Endothelial cell of umbilical vein (primary cell): Measurements from ENCODE around the gene RNF5.

Source experiments
- CTCF ChIP-seq, 2 donors: IDR thresholded peaks; 1 replicate in 1 of 2; 2 replicates in 1 of 2; pipeline ENCODE4 v1.5.1; 2011; ENCODE audit warnings: low read length in 2 of 2, mild to moderate bottlenecking in 2 of 2, moderate library complexity in 2 of 2, control low read depth in 1 of 2, inconsistent platforms in 1 of 2, low read depth in 1 of 2; ENCODE audit not compliant: insufficient read depth in 1 of 2; ENCODE audit errors: extremely low read depth in 1 of 2
- EZH2 ChIP-seq: IDR thresholded peaks from 2 replicates; pipeline ENCODE4 v1.6.1; 2012; ENCODE audit warnings: borderline replicate concordance, low read depth, mild to moderate bottlenecking, moderate library complexity, low read length, inconsistent platforms; ENCODE audit not compliant: severe bottlenecking
- FOS ChIP-seq: IDR thresholded peaks from 2 replicates; pipeline ENCODE4 v1.6.1; 2011; ENCODE audit warnings: mild to moderate bottlenecking, low read length, moderate library complexity, borderline replicate concordance; ENCODE audit not compliant: insufficient read depth
- GATA2 ChIP-seq: IDR thresholded peaks from 2 replicates; pipeline ENCODE4 v1.7.0; 2011; ENCODE audit warnings: low read depth, mild to moderate bottlenecking, moderate library complexity, mixed read lengths, low read length; ENCODE audit not compliant: insufficient read length, insufficient read depth
- JUN ChIP-seq: IDR thresholded peaks from 2 replicates; pipeline ENCODE4 v1.6.1; 2011; ENCODE audit warnings: borderline replicate concordance, low read depth; ENCODE audit not compliant: insufficient read length, insufficient read depth
- MAX ChIP-seq: IDR thresholded peaks from 2 replicates; pipeline ENCODE4 v1.6.1; 2011; ENCODE audit not compliant: insufficient read depth, insufficient read length
- MYC ChIP-seq: IDR thresholded peaks from one replicate; pipeline ENCODE4 v1.6.1; 2011; ENCODE audit warnings: mild to moderate bottlenecking, low read depth, low read length
- POLR2A ChIP-seq: IDR thresholded peaks from 2 replicates; pipeline ENCODE4 v1.6.1; 2012; ENCODE audit warnings: low read depth, mild to moderate bottlenecking, control low read depth, low read length
- POLR2AphosphoS5 ChIP-seq: IDR thresholded peaks from 2 replicates; pipeline ENCODE4 v1.6.1; 2012; ENCODE audit warnings: low read depth, mild to moderate bottlenecking, control low read depth, low read length, moderate library complexity; ENCODE audit not compliant: insufficient read depth

- no peak for TF ChIP-seq POLR2A
- no peak for TF ChIP-seq POLR2AphosphoS5
- no peak for TF ChIP-seq CTCF (IDR thresholded peaks at IDR 0.05; ENCODE audit: extremely low read depth in 1 of 2, insufficient read depth in 1 of 2, low read depth in 1 of 2, low read length in 2 of 2)
- no peak for TF ChIP-seq EZH2
- no peak for TF ChIP-seq MYC
- TF ChIP-seq FOS: no peak
- no peak for TF ChIP-seq MAX
- TF ChIP-seq JUN: no peak
- no peak for TF ChIP-seq GATA2
These were observed 3.8 kb upstream of the RNF5 start for GRCh38 chr6:32174416-32174815.
